Measurements from ENCODE around the gene LDB2. TPM values are rescaled to one million over a fixed set of nuclear protein-coding genes. Genes with fewer than 3 reads are reported as not detected.
A peak's percentile ranks its signal among the peaks of the same experiment; 100 is the strongest.

Gene LDB2
- total and polyA plus RNA-seq, 2 of the 8 experiments (the other 6 are each of a cell fraction or from before 2014, with no cell fraction given): 57.0 to 140 TPM

DNA sequence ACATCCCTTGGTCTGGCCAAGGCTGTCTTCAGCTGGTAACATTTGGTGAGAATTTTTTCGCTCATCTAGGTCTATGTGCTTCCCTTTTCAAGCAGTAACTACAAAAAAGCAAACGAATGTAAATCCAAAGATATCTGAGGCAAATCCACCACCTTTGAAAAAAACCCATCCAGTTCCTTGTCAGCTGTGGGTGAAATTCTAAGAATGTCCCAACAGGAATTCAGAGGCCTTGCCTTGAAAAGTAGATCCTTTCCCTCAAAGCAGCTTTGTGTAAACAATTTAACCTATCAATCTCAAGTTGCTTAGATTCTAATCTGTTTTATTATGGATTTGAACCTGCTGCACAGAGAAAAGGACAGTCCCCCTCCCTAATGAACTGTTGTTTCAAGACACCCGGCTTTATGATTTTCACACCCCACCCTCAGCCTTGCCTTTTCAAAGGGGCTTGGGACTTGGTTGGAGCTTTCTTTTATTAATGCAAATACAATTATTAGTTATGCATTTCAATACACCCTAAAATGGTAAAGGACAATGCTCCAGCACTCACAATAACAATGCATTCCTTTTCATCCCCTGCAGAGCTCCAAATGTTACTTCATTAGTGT is 166.6 kb downstream of the LDB2 start:
- FAIRE-seq: peak; percentile 24
- WGBS, 2 experiments (ENCODE audit: extremely low coverage in 1 of 2, insufficient coverage in 1 of 2, insufficient read length in 1 of 2, insufficient replicate concordance in 2 of 2, low coverage in 1 of 2, low lambda C conversion rate in 2 of 2, missing lambda C conversion rate in 1 of 2): 77% methylated on average over 3 of the region's 3 CpGs; no CpG with 5 or more reads in 1 of the 2 experiments
- POLR2A ChIA-PET (ENCODE audit: partially characterized antibody): no interaction called here

More for the DNA sequence above, 166.6 kb downstream of the LDB2 start:
- Histone ChIP-seq H3K4ac (replicated peaks; ENCODE audit: insufficient read length, low read depth, low read length) (no peak overlapping the region), H2AK5ac (ENCODE audit: low read depth, low read length) (no peak overlapping the region), H3K4me3 (ENCODE audit: extremely low read depth in 1 of 4, insufficient read depth in 2 of 4, low read depth in 3 of 4, low read length in 4 of 4) (no peak overlapping the region; a peak in 1 of 8 replicates), H2BK15ac (ENCODE audit: low read length) (no peak overlapping the region), H3K18ac (ENCODE audit: extremely low read depth, low read length) (0 out of 2 replicates have a peak overlapping the region, but pooled peaks have one; percentile 6), H4K8ac (ENCODE audit: extremely low read depth, insufficient read depth, low read length) (no peak overlapping the region), H2BK120ac (replicated peaks; ENCODE audit: low read depth, low read length) (no peak overlapping the region), H3K36me3 (ENCODE audit: control insufficient read depth in 2 of 4, insufficient read depth in 4 of 4, low read length in 3 of 4) (no peaks in the 10 kb centered on the region), H3K56ac (replicated peaks; ENCODE audit: insufficient read length, low read depth, low read length) (no peak overlapping the region), H3K23ac (ENCODE audit: insufficient read length) (no peak overlapping the region), H3K23me2 (ENCODE audit: low read depth, low read length) (no peaks in the 10 kb centered on the region), H4K91ac (replicated peaks; ENCODE audit: insufficient read length, low read length) (no peak overlapping the region), H3K9me3 (ENCODE audit: insufficient read depth in 2 of 2, low read depth in 1 of 2, low read length in 1 of 2) (no peaks in the 10 kb centered on the region), H4K5ac (ENCODE audit: insufficient read length, low read depth, low read length) (no peak overlapping the region), H3K79me1 (ENCODE audit: low read depth, low read length) (no peaks in the 10 kb centered on the region), H2BK5ac (ENCODE audit: low read depth, low read length) (no peak overlapping the region; the same call in 1 of the 2 replicates), H4K20me1 (replicated peaks in 1 of 2; ENCODE audit: control insufficient read depth in 1 of 2, insufficient read depth in 2 of 2, low read length in 2 of 2) (no peaks in the 10 kb centered on the region), H2BK12ac (ENCODE audit: low read depth, low read length) (no peak overlapping the region), H3K4me1 (replicated peaks in 1 of 4; ENCODE audit: control insufficient read depth in 3 of 4, insufficient read depth in 4 of 4, low read length in 3 of 4) (peaks cover 4 to 13% (median 12%) of the 10 kb centered on the region in 4 experiments; a peak in 6 of 7 replicates), H3K79me2 (ENCODE audit: control insufficient read depth in 1 of 2, insufficient read depth in 2 of 2, low read length in 2 of 2) (no peaks in the 10 kb centered on the region; a peak in 1 of 4 replicates), H2BK20ac (ENCODE audit: low read length) (no peak overlapping the region), H2AFZ (ENCODE audit: low read length) (no peak overlapping the region), H3K9ac (replicated peaks in 1 of 4; ENCODE audit: extremely low read depth in 1 of 4, low read depth in 3 of 4, low read length in 3 of 4) (no peak overlapping the region), H3K14ac (ENCODE audit: insufficient read length) (no peak overlapping the region), H3K4me2 (ENCODE audit: insufficient read depth in 1 of 2, low read depth in 2 of 2, low read length in 2 of 2) (peak overlapping the region in 1 of 2 experiments; percentile 6; a peak in 1 of 4 replicates), H3K27me3 (replicated peaks in 1 of 4; ENCODE audit: control insufficient read depth in 3 of 4, extremely low read depth in 1 of 4, insufficient read depth in 3 of 4, low read length in 3 of 4) (no peaks in the 10 kb centered on the region), H3K27ac (ENCODE audit: low read depth, low read length) (no peak overlapping the region)
- no peak for TF ChIP-seq CREB1 (IDR thresholded peaks at IDR 0.05)
- peak; percentile 18 for TF ChIP-seq NANOG (IDR thresholded peaks at IDR 0.05; ENCODE audit: insufficient read depth, low read depth, low read length, poor library complexity, severe bottlenecking)
- TF ChIP-seq BRCA1 (IDR thresholded peaks at IDR 0.05; ENCODE audit: low read depth, low read length): no peak
- no peak for DNase-seq (ENCODE audit: low read depth in 1 of 2, low spot score in 2 of 2)
- CTCF ChIA-PET (ENCODE audit: partially characterized antibody): interaction anchor here (0.7 to 1.9 kb wide), 4 partner anchors 32 to 592 kb away, joined by 3 to 4 read pairs (median 4); no protein-coding TSS in a partner anchor

Data from H1 (cell line).